ENCODE measurements around the gene CDH4.

DNA sequence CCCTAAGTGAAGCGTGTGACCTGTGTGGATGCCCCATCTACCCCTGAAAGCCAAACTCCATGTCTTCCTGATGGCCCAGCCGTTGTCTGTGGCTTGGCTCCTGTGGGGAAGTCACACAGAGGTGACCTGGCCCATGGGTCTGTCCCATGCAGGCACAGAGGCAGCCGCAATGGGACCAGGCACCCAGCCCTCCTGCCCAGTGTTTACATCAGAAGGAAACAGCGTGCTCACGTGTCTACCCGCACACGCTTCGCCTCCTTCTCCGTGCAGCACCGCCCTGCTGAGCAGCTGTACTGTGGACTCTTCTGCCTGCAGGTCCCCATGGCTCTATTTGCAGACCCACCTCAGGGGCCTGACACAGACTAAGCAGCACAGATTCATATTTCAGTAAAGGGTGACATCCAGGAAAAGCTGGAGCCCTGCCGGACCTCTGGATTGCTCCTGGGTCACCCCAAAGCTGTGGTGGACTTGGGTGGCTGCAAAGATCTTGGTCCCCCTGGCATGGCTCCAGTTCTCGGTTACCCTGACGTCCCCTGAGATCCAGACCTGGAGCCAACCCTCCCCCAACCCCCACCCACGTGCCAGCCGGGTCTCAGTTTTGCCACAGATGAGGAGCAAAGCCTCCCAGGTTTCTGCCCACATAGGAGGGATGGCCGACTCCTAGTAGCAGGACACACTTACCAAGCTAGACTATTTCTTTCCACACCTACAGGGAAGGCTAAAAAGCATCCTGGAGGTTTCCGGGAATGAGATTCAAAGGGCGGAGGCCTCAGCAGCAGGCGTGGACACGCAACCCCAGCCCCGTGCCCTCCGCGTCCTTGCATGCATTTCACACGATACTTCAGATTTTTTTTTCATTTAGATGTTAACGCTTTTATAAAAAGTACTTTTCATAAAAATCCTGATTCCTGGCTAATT is 120.3 kb downstream of the CDH4 start:
- no peak for TF ChIP-seq CTCF (IDR thresholded peaks at IDR 0.05; ENCODE audit: borderline replicate concordance, extremely low read depth, low read length, poor library complexity, severe bottlenecking)
- no peak for TF ChIP-seq EZH2 (IDR thresholded peaks at IDR 0.05; ENCODE audit: borderline replicate concordance, low read depth, low read length, severe bottlenecking)
